ENCODE measurements around the gene WNT6. TPM values are rescaled to one million over a fixed set of nuclear protein-coding genes. Genes with fewer than 3 reads are reported as not detected.

The WNT6 gene
- total RNA-seq, 1 donor from 2014 or later: 0.89 TPM

- intact Hi-C loops (cut with micrococcal nuclease): no loop called here
- Mint-ChIP-seq H3K4me3 (no peak overlapping the region), H3K27ac (no peak overlapping the region), H3K27me3 (peaks cover 58% of the 10 kb centered on the region), H3K36me3 (ENCODE audit: low read depth) (no peaks in the 10 kb centered on the region), H3K9me3 (no peaks in the 10 kb centered on the region), H3K4me1 (peaks cover 22% of the 10 kb centered on the region)
- POLR2A ChIA-PET: no interaction called here
- CTCF ChIA-PET: no interaction called here
- no peak for ATAC-seq (ENCODE audit: low read depth)
- DNase-seq: no peak
- TF ChIP-seq CTCF (IDR thresholded peaks at IDR 0.05): no peak
Observed at GRCh38 chr2:218867900-218868299, 8.3 kb downstream of the WNT6 start.

GRCh38 chr2:218869064-218869463 lies 9.5 kb downstream of the WNT6 start:
- ATAC-seq (ENCODE audit: low read depth) (no peak), DNase-seq (no peak)
- H3K4me1 Mint-ChIP-seq: peaks cover 26% of the 10 kb centered on the region
- intact Hi-C loops (cut with micrococcal nuclease): no loop called here
- TF ChIP-seq CTCF (IDR thresholded peaks at IDR 0.05): no peak
- H3K9me3 Mint-ChIP-seq: no peaks in the 10 kb centered on the region
- POLR2A ChIA-PET: interaction anchor here (20.0 kb wide), 1 partner anchor 24 kb away, joined by 969 read pairs; no protein-coding TSS in a partner anchor
- CTCF ChIA-PET: interaction anchor here (21.7 kb wide), 1 partner anchor 30 kb away, joined by 1062 read pairs; no protein-coding TSS in a partner anchor
- peaks cover 53% of the 10 kb centered on the region for H3K27me3 Mint-ChIP-seq
- H3K4me3 Mint-ChIP-seq: no peak overlapping the region
- no peaks in the 10 kb centered on the region for H3K36me3 Mint-ChIP-seq (ENCODE audit: low read depth)
- no peak overlapping the region for H3K27ac Mint-ChIP-seq

DNA sequence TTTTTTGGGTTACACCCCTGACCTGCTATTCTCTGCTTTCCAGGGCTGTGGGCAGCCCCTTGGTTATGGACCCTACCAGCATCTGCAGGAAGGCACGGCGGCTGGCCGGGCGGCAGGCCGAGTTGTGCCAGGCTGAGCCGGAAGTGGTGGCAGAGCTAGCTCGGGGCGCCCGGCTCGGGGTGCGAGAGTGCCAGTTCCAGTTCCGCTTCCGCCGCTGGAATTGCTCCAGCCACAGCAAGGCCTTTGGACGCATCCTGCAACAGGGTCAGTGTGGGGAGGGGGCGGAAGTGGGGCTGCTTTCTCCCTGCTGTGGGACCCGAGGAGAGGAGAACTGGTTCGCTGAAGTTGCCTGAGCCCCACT lies 11.4 kb downstream of the WNT6 start:
- ATAC-seq (ENCODE audit: low read depth) (peak; percentile 35), DNase-seq (no peak)
- H3K4me1 Mint-ChIP-seq: peaks cover 28% of the 10 kb centered on the region
- H3K9me3 Mint-ChIP-seq: no peaks in the 10 kb centered on the region
- H3K4me3 Mint-ChIP-seq: peak overlapping the region; percentile 80
- ChIA-PET CTCF (interaction anchor here (0.9 to 21.7 kb wide), 4 partner anchors 18 to 424 kb away, joined by 3 to 1062 read pairs (median 4); no protein-coding TSS in a partner anchor), POLR2A (interaction anchor here (1.3 to 20.0 kb wide), 3 partner anchors 9 to 212 kb away, joined by 3 to 969 read pairs (median 6); partner anchors contain the start of genes BCS1L, WNT10A and ZNF142)
- no peak for TF ChIP-seq CTCF (IDR thresholded peaks at IDR 0.05)
- intact Hi-C loops (cut with micrococcal nuclease): no loop called here
- peaks cover 49% of the 10 kb centered on the region for H3K27me3 Mint-ChIP-seq
- H3K36me3 Mint-ChIP-seq (ENCODE audit: low read depth): no peaks in the 10 kb centered on the region
- no peak overlapping the region for H3K27ac Mint-ChIP-seq

- peak; percentile 33 for ATAC-seq (ENCODE audit: low read depth)
- Mint-ChIP-seq H3K27ac (no peak overlapping the region), H3K4me1 (peaks cover 29% of the 10 kb centered on the region), H3K9me3 (no peaks in the 10 kb centered on the region), H3K36me3 (ENCODE audit: low read depth) (no peaks in the 10 kb centered on the region), H3K27me3 (peaks cover 46% of the 10 kb centered on the region), H3K4me3 (peak overlapping the region; percentile 86)
- ChIA-PET CTCF (interaction anchor here (0.9 to 21.7 kb wide), 3 partner anchors 18 to 27 kb away, joined by 3 to 1062 read pairs (median 4); no protein-coding TSS in a partner anchor), POLR2A (interaction anchor here (0.6 to 20.0 kb wide), 6 partner anchors 9 to 314 kb away, joined by 3 to 969 read pairs (median 3); partner anchors contain the start of genes BCS1L, WNT10A and ZNF142)
- intact Hi-C loops (cut with micrococcal nuclease): no loop called here
- no peak for TF ChIP-seq CTCF (IDR thresholded peaks at IDR 0.05)
- DNase-seq: no peak
Observed at GRCh38 chr2:218871345-218872302, 12.0 kb downstream of the WNT6 start.
